SU-DHL-6 (cell line): ENCODE measurements around the gene ETV6.

Experiments
- H2AFZ ChIP-seq: fragments of 200-600 bp; sonication (generic); 2 replicates; pipeline ENCODE4 v1.6.1; 2014; ENCODE audit warnings: low read depth, mild to moderate bottlenecking, moderate library complexity, mixed read lengths, antibody characterized with exemption, low read length; ENCODE audit not compliant: severe bottlenecking
- H3F3A ChIP-seq: fragments of 200-600 bp; shearing (Covaris generic); 2 replicates; pipeline ENCODE4 v1.6.0; 2016; ENCODE audit warnings: antibody characterized with exemption, mild to moderate bottlenecking; ENCODE audit not compliant: insufficient read depth
- H3K27ac ChIP-seq: fragments of 200-600 bp; sonication (generic); 2 replicates; pipeline ENCODE4 v1.5.1; 2016; ENCODE audit warnings: low read depth, mild to moderate bottlenecking, low read length, moderate library complexity, mixed read lengths
- H3K27me3 ChIP-seq: fragments of 200-600 bp; sonication (generic), shearing (Covaris generic); 2 replicates; pipeline ENCODE4 v1.6.0; 2014; ENCODE audit warnings: mild to moderate bottlenecking, low read length
- H3K36me3 ChIP-seq: fragments of 200-600 bp; sonication (generic); 2 replicates; pipeline ENCODE4 v1.6.1; 2014; ENCODE audit warnings: mild to moderate bottlenecking, low read length, mixed read lengths
- H3K4me2 ChIP-seq: fragments of 300-600, 200-600 bp; shearing (Covaris generic), sonication (generic); 2 replicates; pipeline ENCODE4 v1.6.0; 2014; ENCODE audit warnings: low read length, low read depth, mild to moderate bottlenecking; ENCODE audit not compliant: poor library complexity, severe bottlenecking
- H3K4me3 ChIP-seq: fragments of 200-600 bp; sonication (generic); 2 replicates; pipeline ENCODE4 v1.5.1; 2014; ENCODE audit warnings: antibody characterized with exemption, low read length, mild to moderate bottlenecking, mixed read lengths; ENCODE audit not compliant: insufficient read depth, poor library complexity, severe bottlenecking
- H3K79me2 ChIP-seq: fragments of 200-600 bp; sonication (generic); 2 replicates; pipeline ENCODE4 v1.6.1; 2014; ENCODE audit warnings: mild to moderate bottlenecking, low read length, moderate library complexity; ENCODE audit not compliant: insufficient read depth
- H3K9ac ChIP-seq: fragments of 200-600 bp; sonication (generic); 2 replicates; pipeline ENCODE4 v1.7.0; 2014; ENCODE audit warnings: mild to moderate bottlenecking, low read length
- H3K9me2 ChIP-seq: fragments of 200-600 bp; sonication (generic); replicated peaks from 2 replicates; pipeline ENCODE4 v1.6.1; 2014; ENCODE audit warnings: low read length; ENCODE audit not compliant: insufficient read depth
- H3K9me3 ChIP-seq: fragments of 200-600 bp; sonication (generic); 2 replicates; pipeline ENCODE4 v1.6.1; 2014; ENCODE audit warnings: low read length, mixed read lengths; ENCODE audit not compliant: insufficient read depth
- H4K20me1 ChIP-seq: fragments of 200-600 bp; sonication (generic); 2 replicates; pipeline ENCODE4 v1.6.1; 2014; ENCODE audit warnings: low read depth, mild to moderate bottlenecking, antibody characterized with exemption, low read length, moderate library complexity, mixed read lengths
- EZH2phosphoT487 ChIP-seq: fragments of 200-600 bp; sonication (generic), shearing (Covaris generic); conservative IDR thresholded peaks from 2 replicates; pipeline ENCODE4 v1.6.1; 2018; ENCODE audit warnings: mild to moderate bottlenecking, antibody characterized with exemption, low read length, moderate library complexity, mixed read lengths
- TF ChIP-seq, protein P1 (sequence below): fragments of 200-600 bp; sonication (generic); IDR thresholded peaks from one replicate; pipeline ENCODE4 v1.5.1; 2017; ENCODE audit warnings: antibody characterized with exemption, mild to moderate bottlenecking, low read length, moderate library complexity; ENCODE audit not compliant: insufficient read depth, poor library complexity, severe bottlenecking

Gene ETV6

DNA sequence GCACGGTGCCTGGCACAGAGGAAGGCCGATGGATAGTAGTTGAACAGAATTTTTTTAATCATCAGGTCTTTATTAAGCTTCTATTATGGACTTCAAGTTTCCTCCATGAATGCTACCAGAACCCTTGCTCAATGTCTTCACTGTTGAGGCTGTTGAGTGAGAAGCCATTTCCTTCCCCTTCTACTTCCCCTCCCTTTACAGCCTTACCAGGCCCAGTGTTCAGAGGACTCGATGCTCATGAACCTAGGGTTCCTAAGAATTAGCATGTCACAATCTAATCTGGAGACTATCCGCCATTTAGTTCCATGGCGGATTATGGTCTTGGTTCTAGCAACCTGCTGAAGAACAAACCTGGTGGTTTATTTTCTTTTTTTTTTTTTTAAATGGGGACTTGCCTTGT lies 17.7 kb downstream of the ETV6 start:
- no peaks in the 10 kb centered on the region for H3F3A ChIP-seq
- no peaks in the 10 kb centered on the region for H3K9me3 ChIP-seq
- no peak overlapping the region for H2AFZ ChIP-seq
- no peak overlapping the region for H3K4me2 ChIP-seq
- no peak overlapping the region for H3K9ac ChIP-seq
- no peaks in the 10 kb centered on the region for H3K9me2 ChIP-seq
- H3K27me3 ChIP-seq, result no peaks in the 10 kb centered on the region
- no peaks in the 10 kb centered on the region for H4K20me1 ChIP-seq
- no peak overlapping the region for H3K4me3 ChIP-seq
- no peaks in the 10 kb centered on the region for H3K79me2 ChIP-seq
- H3K27ac ChIP-seq, result no peak overlapping the region
- H3K36me3 ChIP-seq, result no peaks in the 10 kb centered on the region
- TF ChIP-seq EZH2phosphoT487, result no peak
- TF ChIP-seq, protein P1, sequence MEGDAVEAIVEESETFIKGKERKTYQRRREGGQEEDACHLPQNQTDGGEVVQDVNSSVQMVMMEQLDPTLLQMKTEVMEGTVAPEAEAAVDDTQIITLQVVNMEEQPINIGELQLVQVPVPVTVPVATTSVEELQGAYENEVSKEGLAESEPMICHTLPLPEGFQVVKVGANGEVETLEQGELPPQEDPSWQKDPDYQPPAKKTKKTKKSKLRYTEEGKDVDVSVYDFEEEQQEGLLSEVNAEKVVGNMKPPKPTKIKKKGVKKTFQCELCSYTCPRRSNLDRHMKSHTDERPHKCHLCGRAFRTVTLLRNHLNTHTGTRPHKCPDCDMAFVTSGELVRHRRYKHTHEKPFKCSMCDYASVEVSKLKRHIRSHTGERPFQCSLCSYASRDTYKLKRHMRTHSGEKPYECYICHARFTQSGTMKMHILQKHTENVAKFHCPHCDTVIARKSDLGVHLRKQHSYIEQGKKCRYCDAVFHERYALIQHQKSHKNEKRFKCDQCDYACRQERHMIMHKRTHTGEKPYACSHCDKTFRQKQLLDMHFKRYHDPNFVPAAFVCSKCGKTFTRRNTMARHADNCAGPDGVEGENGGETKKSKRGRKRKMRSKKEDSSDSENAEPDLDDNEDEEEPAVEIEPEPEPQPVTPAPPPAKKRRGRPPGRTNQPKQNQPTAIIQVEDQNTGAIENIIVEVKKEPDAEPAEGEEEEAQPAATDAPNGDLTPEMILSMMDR, result no peak

GRCh38 chr12:11668611-11669010 lies 19.1 kb downstream of the ETV6 start:
- no peak overlapping the region for H3K27ac ChIP-seq
- no peaks in the 10 kb centered on the region for H3K9me3 ChIP-seq
- TF ChIP-seq, protein P1, result no peak
- H3K9me2 ChIP-seq, result no peaks in the 10 kb centered on the region
- no peaks in the 10 kb centered on the region for H3F3A ChIP-seq
- H3K79me2 ChIP-seq, result no peaks in the 10 kb centered on the region
- H3K9ac ChIP-seq, result no peak overlapping the region
- no peak overlapping the region for H2AFZ ChIP-seq
- H4K20me1 ChIP-seq, result no peaks in the 10 kb centered on the region
- H3K4me3 ChIP-seq, result no peak overlapping the region
- no peak overlapping the region for H3K4me2 ChIP-seq
- H3K27me3 ChIP-seq, result no peaks in the 10 kb centered on the region
- H3K36me3 ChIP-seq, result no peaks in the 10 kb centered on the region

DNA sequence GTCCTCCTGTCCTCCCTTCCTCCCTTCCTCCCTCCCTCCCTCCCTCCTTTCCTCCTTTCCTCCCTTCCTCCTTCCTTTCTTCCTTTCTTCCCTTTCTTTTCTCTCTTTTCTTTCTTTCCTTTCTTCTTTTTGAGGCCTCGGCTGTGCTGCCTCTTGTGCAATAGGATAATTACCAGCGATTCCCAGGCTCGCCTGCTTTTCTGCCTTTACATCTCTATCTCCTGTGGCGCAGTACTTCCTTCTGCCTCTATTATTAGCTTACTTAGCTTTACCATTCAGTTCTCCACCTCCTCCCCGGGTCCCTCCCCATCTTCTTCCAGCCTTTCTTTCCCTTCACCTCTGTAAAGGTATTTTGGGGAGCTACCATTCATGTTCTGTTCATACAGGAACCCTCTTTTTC lies 19.9 kb downstream of the ETV6 start:
- no peak overlapping the region for H3K27ac ChIP-seq
- H3K4me2 ChIP-seq, result no peak overlapping the region
- no peak overlapping the region for H3K9ac ChIP-seq
- no peaks in the 10 kb centered on the region for H4K20me1 ChIP-seq
- no peak overlapping the region for H3K4me3 ChIP-seq
- H3K79me2 ChIP-seq, result no peaks in the 10 kb centered on the region
- no peaks in the 10 kb centered on the region for H3K9me2 ChIP-seq
- TF ChIP-seq, protein P1, result no peak
- no peak for TF ChIP-seq EZH2phosphoT487
- H2AFZ ChIP-seq, result no peak overlapping the region
- H3K9me3 ChIP-seq, result no peaks in the 10 kb centered on the region
- H3F3A ChIP-seq, result no peaks in the 10 kb centered on the region
- no peaks in the 10 kb centered on the region for H3K36me3 ChIP-seq
- no peaks in the 10 kb centered on the region for H3K27me3 ChIP-seq
